Keratinocyte (primary cell): ENCODE data around the gene SHISAL2B. TPM values are rescaled to one million over a fixed set of nuclear protein-coding genes. Genes with fewer than 3 reads are reported as not detected.

Source experiments
- DNase-seq: peaks from one replicate; pipeline ENCODE4 v3.0.0-alpha.2; 2011; ENCODE audit warnings: low read depth, missing footprints, low spot score
- FAIRE-seq: peaks from 2 replicates; lab custom pipeline; 2011; peaks lifted over from hg19 to GRCh38; lab: Jason Lieb, UNC
- H2AFZ ChIP-seq: 2 replicates; pipeline ENCODE4 v1.6.0; 2012; ENCODE audit warnings: low read length, control low read depth, inconsistent platforms; ENCODE audit not compliant: control insufficient read depth
- H3K27ac ChIP-seq: 2 replicates; pipeline ENCODE4 v1.5.1; 2011; ENCODE audit warnings: low read length; ENCODE audit not compliant: control insufficient read depth, insufficient read depth
- H3K27me3 ChIP-seq: 3 replicates; pipeline ENCODE4 v1.6.0; 2011; ENCODE audit warnings: low read length; ENCODE audit not compliant: control insufficient read depth, insufficient read depth; ENCODE audit errors: extremely low read depth
- H3K36me3 ChIP-seq, 2 experiments: 2 replicates in 1 of 2; 3 replicates in 1 of 2; pipeline ENCODE4 v1.5.1; 2011; ENCODE audit warnings: low read length in 2 of 2, mild to moderate bottlenecking in 1 of 2; ENCODE audit not compliant: control insufficient read depth in 2 of 2, insufficient read depth in 2 of 2; ENCODE audit errors: extremely low read depth in 1 of 2
- H3K4me1 ChIP-seq: 3 replicates; pipeline ENCODE4 v1.5.1; 2011; ENCODE audit warnings: low read length; ENCODE audit not compliant: control insufficient read depth, insufficient read depth; ENCODE audit errors: extremely low read depth
- H3K4me2 ChIP-seq: 3 replicates; pipeline ENCODE4 v1.6.0; 2011; ENCODE audit warnings: low read depth, low read length; ENCODE audit not compliant: control insufficient read depth, insufficient read depth; ENCODE audit errors: extremely low read depth
- H3K4me3 ChIP-seq, 3 experiments: fragments of 200-600 bp in 1 of 3; sonication (generic) in 1 of 3; 2 replicates in 2 of 3; 3 replicates in 1 of 3; pipeline ENCODE4 v1.5.1; 2011 to 2016; ENCODE audit warnings: low read length in 3 of 3, mild to moderate bottlenecking in 3 of 3, control low read depth in 2 of 3, inconsistent platforms in 1 of 3, low read depth in 1 of 3, mixed read lengths in 1 of 3, mixed run types in 1 of 3, moderate library complexity in 1 of 3; ENCODE audit not compliant: control insufficient read depth in 2 of 3, insufficient read depth in 2 of 3; ENCODE audit errors: extremely low read depth in 1 of 3
- H3K79me2 ChIP-seq: 2 replicates; pipeline ENCODE4 v1.6.0; 2012; ENCODE audit warnings: low read length; ENCODE audit not compliant: control insufficient read depth, insufficient read depth
- H3K9ac ChIP-seq: 3 replicates; pipeline ENCODE4 v1.6.0; 2011; ENCODE audit warnings: low read length; ENCODE audit not compliant: control insufficient read depth, insufficient read depth; ENCODE audit errors: extremely low read depth
- H3K9me1 ChIP-seq: 3 replicates; pipeline ENCODE4 v1.6.0; 2011; ENCODE audit warnings: low read length; ENCODE audit not compliant: control insufficient read depth, insufficient read depth; ENCODE audit errors: extremely low read depth
- H3K9me3 ChIP-seq: 2 replicates; pipeline ENCODE4 v1.5.1; 2012; ENCODE audit warnings: low read depth, low read length; ENCODE audit not compliant: control insufficient read depth
- H4K20me1 ChIP-seq: 3 replicates; pipeline ENCODE4 v1.6.0; 2011; ENCODE audit warnings: low read length; ENCODE audit not compliant: control insufficient read depth, insufficient read depth; ENCODE audit errors: extremely low read depth
- CTCF ChIP-seq, 3 experiments: IDR thresholded peaks in 1 of 3; conservative IDR thresholded peaks in 1 of 3; optimal IDR thresholded peaks in 1 of 3; 2 replicates in 2 of 3; 3 replicates in 1 of 3; pipeline versions ENCODE3 to v1.5.1; 2011; ENCODE audit warnings: low read length in 3 of 3, mild to moderate bottlenecking in 3 of 3, moderate library complexity in 2 of 3, control low read depth in 1 of 3, inconsistent platforms in 1 of 3; ENCODE audit not compliant: insufficient read depth in 2 of 3; ENCODE audit errors: extremely low read depth in 1 of 3
- EZH2 ChIP-seq: IDR thresholded peaks from one replicate; pipeline ENCODE4 v1.6.1; 2012; ENCODE audit warnings: inconsistent platforms, mild to moderate bottlenecking, low read length, moderate library complexity
- dilution Hi-C: fragments of 300-500 bp; cut with MboI; formaldehyde crosslinking; loops from one replicate; pipeline ENCODE4 v1.7.0; 2020; ENCODE audit warnings: low sequenced_read_pairs; ENCODE audit not compliant: extremely low pct_ligation_motif_present
- polyA plus RNA-seq, 5 experiments: library from polyadenylated mRNA; depleted of rRNA in 3 of 5; stranded (reverse) in 3 of 5; stranded (forward) in 1 of 5; unstranded in 1 of 5; fragments of >200 nt; gene quantifications; 1 replicate in 1 of 5; 2 replicates in 3 of 5; 3 replicates in 1 of 5; pipeline versions ENCODE4 v1.2.1 to v1.2.3, GENCODE V29; 2011 to 2012; ENCODE audit warnings: missing spikeins in 2 of 5, low read depth in 1 of 5, low replicate concordance in 1 of 5

Gene SHISAL2B
- polyA plus RNA-seq, 1 donor (not counting 4 experiments of a cell fraction or from before 2014, with no cell fraction given): not detected

DNA sequence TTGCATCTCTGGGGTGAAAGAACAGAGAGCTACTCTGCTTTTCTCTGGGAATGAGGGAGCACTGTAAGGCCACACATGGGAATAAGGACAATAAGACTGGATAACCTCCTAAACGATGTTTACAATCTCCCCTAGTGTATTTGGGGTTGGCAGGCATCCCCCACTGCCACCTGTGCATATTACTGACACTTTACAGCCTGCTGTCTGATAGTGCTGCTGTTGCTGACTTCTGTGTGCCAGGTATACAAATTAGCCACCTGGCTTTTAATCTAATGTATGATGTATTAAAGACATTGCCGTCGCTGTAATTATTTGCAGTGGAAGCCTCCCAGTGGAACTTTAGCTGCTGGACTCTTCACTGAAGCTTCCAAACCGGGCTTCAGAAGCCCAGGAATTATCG is 4.4 kb upstream of the SHISAL2B start:
- no peak for FAIRE-seq

DNA sequence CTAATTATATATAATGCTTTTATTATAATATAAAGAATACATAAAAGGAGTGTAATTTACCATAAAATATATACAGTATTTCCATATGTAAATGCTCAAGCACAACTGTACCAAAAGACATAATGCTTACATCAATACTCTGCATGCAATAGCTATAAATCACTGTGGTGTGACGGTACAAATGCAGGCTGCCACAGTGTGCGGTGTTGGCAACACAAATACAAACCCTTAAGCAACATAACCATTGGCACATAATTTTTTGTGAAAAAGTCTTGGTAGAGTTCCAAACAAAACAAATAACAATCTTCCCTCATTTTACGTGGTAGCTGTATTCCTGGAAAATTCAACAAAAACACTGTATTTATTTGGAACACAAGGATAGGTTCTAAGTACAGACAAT is 1.9 kb upstream of the SHISAL2B start:
- no peak overlapping the region for H3K9ac ChIP-seq
- H3K9me3 ChIP-seq: no peaks in the 10 kb centered on the region
- H3K79me2 ChIP-seq: no peaks in the 10 kb centered on the region
- no peak overlapping the region for H3K27ac ChIP-seq
- no peak overlapping the region for H3K4me3 ChIP-seq
- no peak overlapping the region for H3K4me2 ChIP-seq
- dilution Hi-C loops: no loop called here
- H2AFZ ChIP-seq: no peak overlapping the region
- FAIRE-seq: no peak
- no peaks in the 10 kb centered on the region for H3K4me1 ChIP-seq
- no peaks in the 10 kb centered on the region for H4K20me1 ChIP-seq
- no peaks in the 10 kb centered on the region for H3K9me1 ChIP-seq
- TF ChIP-seq CTCF (optimal IDR thresholded peaks at IDR 0.05 in 1 of 3, IDR thresholded peaks at IDR 0.05 in 1 of 3, conservative IDR thresholded peaks at IDR 0.05 in 1 of 3; ENCODE audit: extremely low read depth in 1 of 3, insufficient read depth in 2 of 3, low read length in 3 of 3) (no peak), EZH2 (no peak)
- peaks cover 43% of the 10 kb centered on the region for H3K27me3 ChIP-seq
- no peaks in the 10 kb centered on the region for H3K36me3 ChIP-seq
- DNase-seq: no peak

More for the DNA sequence above, 4.4 kb upstream of the SHISAL2B start:
- Histone ChIP-seq H2AFZ (no peak overlapping the region), H3K9me3 (no peaks in the 10 kb centered on the region), H3K79me2 (no peaks in the 10 kb centered on the region), H3K27me3 (peaks cover 24% of the 10 kb centered on the region), H3K4me3 (no peak overlapping the region), H3K27ac (no peak overlapping the region), H3K9me1 (no peaks in the 10 kb centered on the region), H3K4me2 (no peak overlapping the region), H3K4me1 (no peaks in the 10 kb centered on the region), H4K20me1 (no peaks in the 10 kb centered on the region), H3K9ac (no peak overlapping the region), H3K36me3 (no peaks in the 10 kb centered on the region)
- DNase-seq: no peak
- dilution Hi-C loops: no loop called here
- TF ChIP-seq CTCF (optimal IDR thresholded peaks at IDR 0.05 in 1 of 3, IDR thresholded peaks at IDR 0.05 in 1 of 3, conservative IDR thresholded peaks at IDR 0.05 in 1 of 3; ENCODE audit: extremely low read depth in 1 of 3, insufficient read depth in 2 of 3, low read length in 3 of 3): no peak
- TF ChIP-seq EZH2: no peak
